ENCODE results near the gene GLP1R. TPM values are rescaled to one million over a fixed set of nuclear protein-coding genes. Genes with fewer than 3 reads are reported as not detected.
"Not testable (repeated sequence)": the region's sequence is repeated elsewhere in the genome, so short reads cannot be mapped to it uniquely, and the experiment has no call there.

The GLP1R gene
- total RNA-seq, 1 experiment from 2014 or later, result not detected

DNA sequence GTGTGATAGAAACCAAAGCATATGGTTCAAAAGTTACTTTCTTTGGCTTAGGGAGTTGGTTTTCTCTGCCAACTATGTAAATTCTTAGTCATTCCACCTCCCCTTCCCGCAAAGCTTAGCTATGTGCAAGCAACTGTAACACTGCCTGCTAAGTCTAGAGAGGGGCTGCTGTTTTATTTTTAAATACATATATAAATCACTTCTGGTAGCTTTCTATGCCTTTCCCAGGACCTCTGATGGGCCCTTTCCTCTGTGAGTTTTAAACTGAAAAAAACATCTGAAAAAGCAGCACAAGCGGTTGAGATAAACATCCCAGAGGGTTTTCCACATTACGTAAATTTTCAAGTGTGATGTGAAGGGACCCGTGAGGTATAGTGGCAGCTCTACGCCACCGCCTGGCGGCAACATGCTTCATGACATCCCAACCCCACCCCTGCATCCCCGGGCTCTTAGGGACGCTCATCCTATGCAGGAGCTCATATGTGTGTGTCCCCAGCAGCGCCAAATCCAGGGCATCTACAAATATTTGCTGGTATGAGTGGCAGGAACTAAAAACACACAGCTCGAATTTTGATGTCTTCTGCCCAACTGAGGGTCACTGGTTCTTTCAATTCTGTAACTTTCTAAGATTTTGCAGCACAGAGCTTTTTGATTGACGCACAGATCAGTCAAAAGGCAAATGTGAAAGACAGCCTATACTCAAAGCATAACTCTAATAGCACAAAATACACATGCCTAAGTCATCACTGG, 53.7 kb downstream of the GLP1R start:
- in situ Hi-C loops (cut with HindIII; ENCODE audit: low pct_unique_long_range_greater_than_20kb, low sequenced_read_pairs), result no loop called here
- no peak for DNase-seq (ENCODE audit: low read depth)

DNA sequence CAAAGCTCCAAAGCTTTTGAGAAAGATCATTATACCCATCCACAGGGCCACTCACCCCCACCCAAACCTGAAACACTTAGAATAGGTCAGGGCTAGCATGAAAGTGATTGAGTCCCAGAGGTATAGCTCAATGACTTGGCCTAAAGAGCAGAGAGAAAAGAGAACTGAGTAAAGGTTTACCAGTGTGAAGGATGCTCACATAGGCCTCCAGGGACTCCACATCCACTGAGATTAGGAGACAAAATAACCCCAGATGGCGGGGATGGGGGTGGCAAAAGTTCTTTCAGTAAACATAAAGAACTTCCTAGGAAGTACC, 54.2 kb downstream of the GLP1R start:
- in situ Hi-C loops (cut with HindIII; ENCODE audit: low pct_unique_long_range_greater_than_20kb, low sequenced_read_pairs), result no loop called here
- DNase-seq (ENCODE audit: low read depth), result no peak

DNA sequence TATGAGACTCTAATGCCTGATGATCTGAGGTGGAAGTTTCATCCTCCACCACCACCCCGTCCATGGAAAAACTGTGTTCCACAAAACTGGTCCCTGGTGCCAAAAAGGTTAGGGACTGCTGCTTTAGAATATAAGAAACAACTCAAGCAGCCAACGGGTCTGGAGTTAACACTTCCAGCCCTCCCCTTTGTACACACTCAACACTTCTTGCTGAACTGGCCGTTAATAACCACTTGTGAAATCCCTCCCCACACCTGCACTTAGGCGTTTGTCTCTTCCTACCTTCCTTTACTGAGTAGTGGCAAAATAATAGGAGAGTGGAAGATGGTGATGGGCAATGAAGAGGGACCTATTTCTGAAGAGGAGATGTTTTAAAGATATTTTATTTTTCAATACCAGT, 55.9 kb downstream of the GLP1R start:
- in situ Hi-C loops (cut with HindIII; ENCODE audit: low pct_unique_long_range_greater_than_20kb, low sequenced_read_pairs), result no loop called here
- no peak for DNase-seq (ENCODE audit: low read depth)

DNA sequence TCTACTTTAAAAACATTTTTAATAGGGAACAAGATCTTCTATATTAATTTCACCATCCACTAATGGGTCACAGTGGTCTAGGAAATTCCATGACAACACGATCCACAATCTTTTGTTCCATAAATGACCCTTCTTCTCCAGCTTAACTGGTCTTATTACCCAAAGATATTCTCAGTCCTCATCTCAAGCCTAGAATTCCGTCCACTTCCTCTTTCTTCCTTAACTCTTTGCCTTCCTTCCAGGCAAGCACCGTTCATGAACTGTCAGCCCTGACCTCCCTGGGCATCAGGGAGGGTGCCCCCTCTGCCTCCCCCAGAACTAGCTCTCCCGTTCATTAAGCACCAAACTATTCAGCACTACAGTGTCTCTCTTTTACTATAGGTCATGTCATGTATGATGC, 58.5 kb downstream of the GLP1R start:
- in situ Hi-C loops (cut with HindIII; ENCODE audit: low pct_unique_long_range_greater_than_20kb, low sequenced_read_pairs), result no loop called here

DNA sequence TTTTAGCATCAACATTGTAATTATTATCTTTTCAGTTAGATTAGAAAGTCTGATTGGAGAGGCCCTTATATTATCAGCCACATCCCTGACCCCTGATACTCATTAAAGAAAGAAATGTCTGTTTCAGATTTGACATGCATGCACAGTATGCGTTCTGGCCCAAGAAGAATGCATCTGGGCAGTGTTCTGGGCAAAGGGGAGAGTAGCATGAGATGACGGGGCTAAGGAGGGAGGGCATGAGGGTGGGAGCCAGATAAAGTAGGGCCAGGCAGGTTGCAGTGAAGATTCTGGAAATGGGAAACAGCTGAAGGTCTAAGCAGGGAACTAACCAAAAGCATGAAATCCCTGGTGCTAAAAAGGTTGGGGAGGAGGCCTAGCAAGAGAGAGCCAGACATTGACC, 59.1 kb downstream of the GLP1R start:
- in situ Hi-C loops (cut with HindIII; ENCODE audit: low pct_unique_long_range_greater_than_20kb, low sequenced_read_pairs), result no loop called here
- DNase-seq (ENCODE audit: low read depth), result no peak

More for the DNA sequence above, 58.5 kb downstream of the GLP1R start:
- DNase-seq (ENCODE audit: low read depth), result no peak

DNA sequence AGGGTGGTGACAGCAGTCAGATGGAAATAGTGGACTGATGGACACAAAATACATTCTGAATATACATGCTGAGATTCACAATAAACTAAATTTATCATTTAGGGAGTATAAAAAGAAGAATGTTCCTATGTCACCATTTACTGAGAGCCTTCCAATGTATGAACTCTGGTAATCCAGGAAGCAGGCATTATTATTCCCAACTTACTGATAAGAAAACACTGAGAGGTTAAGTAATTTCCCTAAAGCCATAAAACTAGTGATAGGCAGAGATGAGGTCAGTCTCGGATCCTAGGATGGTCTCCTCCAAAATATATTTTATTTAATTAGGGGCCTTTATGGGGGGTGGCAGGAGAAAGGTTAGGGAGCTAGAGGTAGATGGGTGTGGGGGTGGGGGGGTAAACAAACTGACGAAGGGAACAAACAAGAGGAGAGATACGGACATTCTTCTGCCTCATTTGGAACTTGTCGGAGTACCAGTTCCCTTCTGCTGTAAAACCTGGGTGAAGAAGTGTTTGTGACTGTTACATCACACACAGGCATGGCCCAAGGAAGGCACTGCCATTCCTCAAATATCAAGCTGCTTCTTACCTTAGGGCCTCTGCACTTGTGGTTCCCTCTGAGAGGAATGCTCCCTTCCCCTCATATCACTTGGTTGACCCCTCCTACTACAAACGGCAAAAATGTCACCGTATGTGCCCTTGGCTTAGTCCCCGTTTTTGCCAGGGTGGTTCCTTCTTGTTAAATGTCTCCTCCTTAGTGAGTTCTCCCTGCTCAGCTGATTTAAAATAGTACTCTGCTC, 59.7 kb downstream of the GLP1R start:
- in situ Hi-C loops (cut with HindIII; ENCODE audit: low pct_unique_long_range_greater_than_20kb, low sequenced_read_pairs), result no loop called here

DNA sequence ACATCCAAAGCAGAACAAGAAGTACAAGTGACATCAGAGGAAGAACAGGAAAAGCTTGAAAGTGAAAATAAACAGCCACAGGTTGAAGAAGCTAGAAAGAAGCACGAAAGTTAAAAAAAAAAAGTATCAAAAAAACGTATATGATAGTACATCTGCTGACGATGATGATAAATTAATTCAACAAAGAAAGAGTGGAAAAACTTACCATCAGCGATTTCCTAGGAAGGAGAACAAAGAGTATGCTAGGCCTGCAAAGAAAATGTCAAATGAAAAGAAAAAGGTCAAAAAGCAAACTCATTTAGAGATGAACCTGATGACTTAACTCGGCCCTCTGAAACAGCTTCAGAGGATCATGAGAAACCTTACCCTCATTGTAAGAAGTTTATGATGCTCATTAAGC, 62.7 kb downstream of the GLP1R start:
- in situ Hi-C loops (cut with HindIII; ENCODE audit: low pct_unique_long_range_greater_than_20kb, low sequenced_read_pairs), result no loop called here
- no peak for DNase-seq (ENCODE audit: low read depth)

More for the DNA sequence above, 59.7 kb downstream of the GLP1R start:
- no peak for DNase-seq (ENCODE audit: low read depth)

DNA sequence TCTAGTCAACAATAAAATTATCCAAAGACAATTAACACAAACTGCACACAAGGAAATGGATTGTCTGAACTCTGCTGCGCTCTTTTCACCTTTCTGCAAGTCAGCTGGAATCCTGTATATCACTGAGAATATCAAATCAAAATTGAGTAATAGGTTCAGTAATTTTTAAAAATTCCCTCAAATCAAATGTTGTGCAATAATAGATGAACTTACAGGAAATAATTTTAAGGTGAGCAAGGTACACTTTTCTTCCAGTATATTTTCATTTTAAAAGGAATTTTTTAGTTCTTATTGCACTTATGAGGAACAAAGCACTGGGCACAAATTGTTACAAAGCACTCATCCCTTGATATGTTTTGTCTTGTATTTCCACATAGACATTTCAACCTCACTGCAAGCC, 65.2 kb downstream of the GLP1R start:
- no peak for DNase-seq (ENCODE audit: low read depth)
- in situ Hi-C loops (cut with HindIII; ENCODE audit: low pct_unique_long_range_greater_than_20kb, low sequenced_read_pairs), result no loop called here

DNA sequence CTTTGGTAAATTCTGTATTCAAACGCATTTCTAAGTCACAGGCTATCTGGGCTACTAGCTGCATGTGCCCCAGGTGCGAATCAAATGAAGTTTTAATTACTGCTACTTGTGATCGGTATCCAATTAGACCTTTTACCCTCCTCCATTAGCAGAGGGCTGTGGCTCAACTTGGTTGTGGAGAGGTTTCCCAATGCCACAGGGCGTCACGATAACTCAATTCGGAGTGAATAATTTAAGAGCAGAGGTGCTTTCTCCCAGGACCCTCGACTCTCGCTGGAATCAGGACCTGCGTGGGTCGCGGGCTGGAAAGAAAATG, 65.8 kb downstream of the GLP1R start:
- DNase-seq (ENCODE audit: low read depth), result no peak
- in situ Hi-C loops (cut with HindIII; ENCODE audit: low pct_unique_long_range_greater_than_20kb, low sequenced_read_pairs), result no loop called here

DNA sequence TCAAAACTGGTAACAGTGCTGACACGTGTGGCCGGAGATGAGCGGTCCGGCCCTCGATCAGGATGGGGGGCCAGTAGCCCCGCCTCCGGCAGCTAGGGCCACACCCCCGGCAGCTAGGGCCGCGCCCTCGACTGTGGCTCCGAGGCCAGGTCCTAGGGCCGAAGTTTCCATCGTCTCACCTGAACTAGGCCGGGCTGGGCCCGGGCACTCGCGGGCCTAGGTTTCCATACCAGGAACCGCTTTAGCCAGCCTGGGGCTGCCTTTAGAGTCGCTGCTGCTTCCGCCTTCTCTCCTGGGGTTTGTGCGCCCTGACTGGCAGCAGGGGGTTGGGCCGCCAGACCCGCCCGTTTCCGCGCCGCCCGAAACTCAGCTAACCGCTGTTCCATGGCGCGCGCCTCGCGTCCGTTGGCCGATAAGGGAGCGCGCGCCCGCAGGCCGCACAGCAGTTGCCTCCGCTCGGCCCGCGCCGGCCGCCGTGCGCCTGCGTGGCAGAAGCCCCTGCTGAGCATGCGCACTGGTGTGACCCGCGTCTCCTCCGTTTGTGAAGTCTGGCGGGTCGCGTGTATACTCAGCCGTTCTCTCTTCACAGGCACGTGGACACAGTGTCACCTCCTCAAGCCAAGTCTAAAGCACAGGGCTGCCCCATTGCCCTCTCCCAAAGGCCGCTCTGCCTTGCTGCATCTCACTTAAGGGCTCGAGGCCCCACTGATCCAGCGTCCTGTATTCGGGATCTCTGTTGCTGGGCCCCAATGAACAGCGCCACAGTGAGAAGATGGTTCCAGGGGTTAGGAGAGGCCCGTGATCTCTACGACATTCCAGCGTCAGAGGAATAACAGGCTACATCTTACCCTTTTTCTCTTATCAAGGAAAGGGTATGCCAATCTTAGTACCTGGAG, 66.4 kb downstream of the GLP1R start, which contains the start of gene SAYSD1:
SAYSD1 (minus strand) TSS at position 483 of the 896 bp plus-strand sequence; CDS start at position 386, 97 bp downstream.
- in situ Hi-C loops (cut with HindIII; ENCODE audit: low pct_unique_long_range_greater_than_20kb, low sequenced_read_pairs), result no loop called here
- peak; percentile 92 for DNase-seq (ENCODE audit: low read depth)

DNA sequence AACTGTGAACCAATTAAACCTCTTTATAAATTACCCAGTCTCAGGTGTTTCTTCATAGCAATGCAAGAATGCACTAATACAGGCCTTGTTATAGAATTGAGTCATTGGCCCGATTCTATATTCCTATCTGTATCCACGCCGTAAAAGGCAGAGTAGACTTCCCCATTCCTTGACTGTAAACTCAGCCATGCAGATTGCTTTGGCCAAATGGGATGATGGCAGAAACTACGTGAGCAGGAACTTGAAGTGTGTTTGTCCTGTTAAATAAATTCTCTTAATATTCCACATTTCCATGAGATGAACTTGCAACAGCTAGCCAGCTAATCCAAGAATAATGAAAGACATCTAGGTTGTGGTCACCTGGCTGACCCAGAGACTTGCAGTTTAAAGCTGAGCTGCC, 70.3 kb downstream of the GLP1R start:
- in situ Hi-C loops (cut with HindIII; ENCODE audit: low pct_unique_long_range_greater_than_20kb, low sequenced_read_pairs), result no loop called here
- DNase-seq (ENCODE audit: low read depth), result no peak

DNA sequence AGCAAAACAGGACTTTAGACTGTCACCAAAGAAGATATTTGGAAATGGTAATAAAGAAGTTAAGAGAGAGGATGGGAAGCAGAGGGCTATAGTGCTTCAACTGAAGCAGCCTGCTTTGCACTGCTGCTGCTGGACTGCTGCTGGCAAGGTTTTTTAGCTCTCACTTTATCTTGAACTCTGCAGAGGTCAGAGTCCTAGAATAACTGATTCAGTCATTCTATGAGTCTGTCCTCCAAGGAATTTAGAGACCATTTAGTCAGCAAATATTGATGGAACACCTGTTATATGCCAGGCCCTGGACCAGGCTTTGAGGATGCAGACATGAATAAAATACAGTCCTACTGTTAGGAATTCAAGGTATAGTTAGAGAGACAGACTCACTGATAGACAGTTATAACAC, 75.5 kb downstream of the GLP1R start:
- in situ Hi-C loops (cut with HindIII; ENCODE audit: low pct_unique_long_range_greater_than_20kb, low sequenced_read_pairs), result no loop called here
- DNase-seq (ENCODE audit: low read depth), result no peak

DNA sequence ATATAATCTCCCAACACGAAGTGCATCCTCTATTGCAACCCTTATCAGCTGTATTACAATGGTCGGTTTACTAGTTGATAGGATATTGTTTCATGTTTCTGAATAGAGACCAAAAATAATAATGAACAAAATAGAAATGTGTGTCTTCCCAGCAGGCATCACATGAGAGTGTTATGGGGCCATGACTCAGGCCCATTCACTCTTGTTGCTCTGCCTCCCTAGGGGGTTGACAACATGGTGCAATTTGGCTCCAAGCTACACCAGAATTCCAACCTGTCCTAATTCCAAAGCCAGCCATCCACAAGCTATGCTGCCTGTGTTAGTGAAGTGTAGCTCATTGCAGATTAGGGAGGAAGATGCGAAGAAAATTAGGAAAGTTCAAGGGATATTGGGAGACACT, 79.5 kb downstream of the GLP1R start:
- DNase-seq (ENCODE audit: low read depth), result no peak
- in situ Hi-C loops (cut with HindIII; ENCODE audit: low pct_unique_long_range_greater_than_20kb, low sequenced_read_pairs), result no loop called here

DNA sequence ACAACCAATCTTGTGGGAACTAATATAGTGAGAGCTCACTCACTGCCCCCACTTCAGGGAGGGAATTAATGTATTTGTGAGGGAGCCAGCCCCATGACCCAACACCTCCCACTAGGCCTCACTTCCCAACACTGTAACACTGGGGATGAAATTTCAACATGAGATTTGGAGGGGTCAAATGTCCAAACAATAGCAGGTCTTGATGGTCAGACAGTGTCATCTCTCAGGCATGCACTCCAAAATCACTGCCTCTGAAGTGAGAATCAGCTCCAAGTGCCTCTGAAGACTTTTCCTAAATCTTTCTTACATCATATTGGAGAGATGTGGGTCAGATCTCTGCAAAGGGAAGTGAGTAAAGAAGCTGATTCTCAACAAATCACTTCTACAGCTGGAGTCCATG, 80.3 kb downstream of the GLP1R start:
- no peak for DNase-seq (ENCODE audit: low read depth)
- in situ Hi-C loops (cut with HindIII; ENCODE audit: low pct_unique_long_range_greater_than_20kb, low sequenced_read_pairs), result no loop called here

DNA sequence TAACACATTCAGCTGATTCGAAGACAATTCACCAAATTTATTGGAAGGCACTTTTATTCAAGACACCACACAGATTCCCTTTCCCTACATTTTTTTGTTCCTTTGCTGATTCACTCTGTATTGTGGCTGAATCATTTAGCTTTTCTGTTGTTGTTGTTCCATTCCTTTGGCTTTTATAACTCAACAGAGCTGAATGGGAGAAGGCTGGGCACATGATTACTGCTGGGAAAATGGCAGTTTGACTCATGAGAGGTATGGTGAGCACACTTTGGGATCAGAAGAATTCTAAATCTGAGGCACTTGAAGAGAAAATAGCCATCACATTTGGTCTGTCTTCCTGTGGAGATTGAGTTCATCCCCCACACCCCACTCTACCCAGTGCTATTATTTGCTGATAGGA, 82.1 kb downstream of the GLP1R start:
- in situ Hi-C loops (cut with HindIII; ENCODE audit: low pct_unique_long_range_greater_than_20kb, low sequenced_read_pairs), result no loop called here
- DNase-seq (ENCODE audit: low read depth), result no peak

DNA sequence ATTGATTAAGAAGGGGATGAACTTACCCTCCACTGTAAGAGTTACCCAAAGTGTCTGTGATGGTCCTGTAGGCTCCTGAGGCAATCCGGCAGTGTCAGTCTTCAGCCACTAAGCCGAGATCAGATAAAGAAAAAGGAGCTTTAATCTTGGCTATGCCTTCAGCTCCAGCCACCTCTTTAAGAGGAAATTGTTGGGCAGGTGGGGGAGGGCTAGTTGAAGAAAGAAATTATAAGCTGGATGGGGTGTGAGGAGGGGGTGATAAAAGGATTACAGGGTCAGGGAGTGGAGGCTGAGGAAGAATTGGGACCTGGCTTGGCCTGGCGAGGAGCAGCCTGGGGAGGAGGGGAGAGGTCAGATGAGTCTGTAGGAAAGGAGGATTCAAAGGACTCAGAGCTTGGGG, 86.2 kb downstream of the GLP1R start:
- in situ Hi-C loops (cut with HindIII; ENCODE audit: low pct_unique_long_range_greater_than_20kb, low sequenced_read_pairs), result not testable (repeated sequence)

DNA sequence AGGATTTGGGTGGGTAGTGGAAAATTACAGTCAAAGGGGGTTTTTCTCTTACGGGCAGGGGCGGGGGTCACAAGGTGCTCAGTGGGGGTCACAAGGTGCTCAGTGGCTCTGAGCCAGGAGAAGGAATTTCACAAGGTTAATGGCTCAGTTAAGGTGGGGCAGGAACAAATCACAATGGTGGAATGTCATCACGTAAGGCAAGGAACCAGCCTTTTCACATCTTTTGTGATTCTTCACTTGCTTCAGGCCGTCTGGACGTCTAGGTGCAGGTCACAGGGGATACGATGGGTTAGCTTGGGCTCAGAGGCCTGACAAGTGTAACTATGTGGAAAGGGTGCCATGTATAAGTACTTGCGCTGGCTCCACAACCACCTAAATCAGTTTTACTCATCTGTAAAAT, 87.6 kb downstream of the GLP1R start:
- in situ Hi-C loops (cut with HindIII; ENCODE audit: low pct_unique_long_range_greater_than_20kb, low sequenced_read_pairs); DNase-seq (ENCODE audit: low read depth): not testable (repeated sequence)

More for the DNA sequence above, 86.2 kb downstream of the GLP1R start:
- DNase-seq (ENCODE audit: low read depth), result not testable (repeated sequence)

DNA sequence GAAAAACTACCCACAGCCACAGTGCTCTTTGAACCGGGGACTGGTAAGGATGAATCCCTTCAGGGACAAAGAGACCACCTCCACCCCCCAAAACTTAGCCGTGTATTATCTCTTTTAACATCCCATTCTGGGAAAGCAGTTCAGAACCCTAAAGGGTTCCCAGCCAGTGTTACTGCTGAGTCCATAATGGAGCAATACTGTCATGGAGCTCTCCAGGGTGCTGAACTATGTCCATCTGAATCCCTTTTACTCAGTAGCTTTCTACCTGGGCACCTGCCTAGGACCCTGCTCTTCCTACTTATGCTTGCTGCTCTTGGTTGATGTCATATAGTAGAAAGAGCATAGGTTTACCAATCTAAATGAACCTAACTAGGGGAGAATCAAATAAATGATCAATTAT, 88.7 kb downstream of the GLP1R start:
- in situ Hi-C loops (cut with HindIII; ENCODE audit: low pct_unique_long_range_greater_than_20kb, low sequenced_read_pairs), result no loop called here
- peak; percentile 17 for DNase-seq (ENCODE audit: low read depth)

Data from Caki2 (cell line).